Measurements from ENCODE around the gene FKBP7.
A peak's percentile ranks its signal among the peaks of the same experiment; 100 is the strongest.
"Not testable (repeated sequence)": the region's sequence is repeated elsewhere in the genome, so short reads cannot be mapped to it uniquely, and the experiment has no call there.

The FKBP7 gene

GRCh38 chr2:178474560-178474959 lies 3.8 kb downstream of the FKBP7 start:
- no peak overlapping the region for H3K9ac ChIP-seq (ENCODE audit: low read length in 2 of 2)
- peaks cover 7% of the 10 kb centered on the region for H3K4me1 ChIP-seq (ENCODE audit: control insufficient read depth, insufficient read depth, low read length)
- H3K4me3 ChIP-seq (ENCODE audit: low read length in 2 of 2) = no peak overlapping the region
- H3K27ac ChIP-seq (ENCODE audit: low read length) = no peak overlapping the region
- no peaks in the 10 kb centered on the region for H3K27me3 ChIP-seq (ENCODE audit: control insufficient read depth in 1 of 2, insufficient read depth in 2 of 2, low read length in 2 of 2)
- no peaks in the 10 kb centered on the region for H3K36me3 ChIP-seq (ENCODE audit: control insufficient read depth in 2 of 2, insufficient read depth in 2 of 2, low read length in 2 of 2)
- no peaks in the 10 kb centered on the region for H3K9me3 ChIP-seq (ENCODE audit: control insufficient read depth in 2 of 2, low read length in 2 of 2)

- H3K27ac ChIP-seq (ENCODE audit: low read length) = no peak overlapping the region
These were observed 4.5 kb downstream of the FKBP7 start for GRCh38 chr2:178473931-178474330.

GRCh38 chr2:178473373-178473772 lies 5.0 kb downstream of the FKBP7 start:
- no peak overlapping the region for H3K4me3 ChIP-seq (ENCODE audit: low read length in 2 of 2)
- H3K36me3 ChIP-seq (ENCODE audit: control insufficient read depth in 2 of 2, insufficient read depth in 2 of 2, low read length in 2 of 2) = no peaks in the 10 kb centered on the region
- no peaks in the 10 kb centered on the region for H3K27me3 ChIP-seq (ENCODE audit: control insufficient read depth in 1 of 2, insufficient read depth in 2 of 2, low read length in 2 of 2)
- H3K4me1 ChIP-seq (ENCODE audit: control insufficient read depth, insufficient read depth, low read length) = peaks cover 3% of the 10 kb centered on the region
- H3K9ac ChIP-seq (ENCODE audit: low read length in 2 of 2) = no peak overlapping the region
- no peak overlapping the region for H3K27ac ChIP-seq (ENCODE audit: low read length)
- H3K9me3 ChIP-seq (ENCODE audit: control insufficient read depth in 2 of 2, low read length in 2 of 2) = no peaks in the 10 kb centered on the region

More at GRCh38 chr2:178473931-178474330, 4.5 kb downstream of the FKBP7 start:
- Histone ChIP-seq H3K4me3 (ENCODE audit: low read length in 2 of 2) (no peak overlapping the region), H3K36me3 (ENCODE audit: control insufficient read depth in 2 of 2, insufficient read depth in 2 of 2, low read length in 2 of 2) (no peaks in the 10 kb centered on the region), H3K9ac (ENCODE audit: low read length in 2 of 2) (no peak overlapping the region), H3K27me3 (ENCODE audit: control insufficient read depth in 1 of 2, insufficient read depth in 2 of 2, low read length in 2 of 2) (no peaks in the 10 kb centered on the region), H3K4me1 (ENCODE audit: control insufficient read depth, insufficient read depth, low read length) (peaks cover 6% of the 10 kb centered on the region), H3K9me3 (ENCODE audit: control insufficient read depth in 2 of 2, low read length in 2 of 2) (no peaks in the 10 kb centered on the region)

GRCh38 chr2:178471313-178471712 lies 7.1 kb downstream of the FKBP7 start:
- H3K4me3 ChIP-seq (ENCODE audit: low read length in 2 of 2); H3K9ac ChIP-seq (ENCODE audit: low read length in 2 of 2); H3K36me3 ChIP-seq (ENCODE audit: control insufficient read depth in 2 of 2, insufficient read depth in 2 of 2, low read length in 2 of 2); H3K27me3 ChIP-seq (ENCODE audit: control insufficient read depth in 1 of 2, insufficient read depth in 2 of 2, low read length in 2 of 2); H3K4me1 ChIP-seq (ENCODE audit: control insufficient read depth, insufficient read depth, low read length); H3K27ac ChIP-seq (ENCODE audit: low read length); H3K9me3 ChIP-seq (ENCODE audit: control insufficient read depth in 2 of 2, low read length in 2 of 2): not testable (repeated sequence)

GRCh38 chr2:178469219-178469849 lies 9.1 kb downstream of the FKBP7 start:
- Histone ChIP-seq H3K4me3 (ENCODE audit: low read length in 2 of 2) (no peak overlapping the region), H3K9me3 (ENCODE audit: control insufficient read depth in 2 of 2, low read length in 2 of 2) (no peaks in the 10 kb centered on the region), H3K27me3 (ENCODE audit: control insufficient read depth in 1 of 2, insufficient read depth in 2 of 2, low read length in 2 of 2) (no peaks in the 10 kb centered on the region), H3K36me3 (ENCODE audit: control insufficient read depth in 2 of 2, insufficient read depth in 2 of 2, low read length in 2 of 2) (peaks cover 0 to 2% of the 10 kb centered on the region in 2 donors), H3K4me1 (ENCODE audit: control insufficient read depth, insufficient read depth, low read length) (peaks cover under 1% of the 10 kb centered on the region), H3K27ac (ENCODE audit: low read length) (no peak overlapping the region), H3K9ac (ENCODE audit: low read length in 2 of 2) (no peak overlapping the region)

- Histone ChIP-seq H3K27me3 (ENCODE audit: control insufficient read depth in 1 of 2, insufficient read depth in 2 of 2, low read length in 2 of 2) (no peaks in the 10 kb centered on the region), H3K36me3 (ENCODE audit: control insufficient read depth in 2 of 2, insufficient read depth in 2 of 2, low read length in 2 of 2) (no peaks in the 10 kb centered on the region), H3K9ac (ENCODE audit: low read length in 2 of 2) (no peak overlapping the region), H3K9me3 (ENCODE audit: control insufficient read depth in 2 of 2, low read length in 2 of 2) (no peaks in the 10 kb centered on the region), H3K27ac (ENCODE audit: low read length) (no peak overlapping the region), H3K4me3 (ENCODE audit: low read length in 2 of 2) (no peak overlapping the region), H3K4me1 (ENCODE audit: control insufficient read depth, insufficient read depth, low read length) (no peaks in the 10 kb centered on the region)
These were observed 21.0 kb downstream of the FKBP7 start for GRCh38 chr2:178457390-178457886.

- no peak overlapping the region for H3K9ac ChIP-seq (ENCODE audit: low read length in 2 of 2)
- H3K9me3 ChIP-seq (ENCODE audit: control insufficient read depth in 2 of 2, low read length in 2 of 2) = no peaks in the 10 kb centered on the region
- H3K4me3 ChIP-seq (ENCODE audit: low read length in 2 of 2) = no peak overlapping the region
- H3K27ac ChIP-seq (ENCODE audit: low read length) = no peak overlapping the region
- no peaks in the 10 kb centered on the region for H3K27me3 ChIP-seq (ENCODE audit: control insufficient read depth in 1 of 2, insufficient read depth in 2 of 2, low read length in 2 of 2)
- peaks cover 5% of the 10 kb centered on the region for H3K4me1 ChIP-seq (ENCODE audit: control insufficient read depth, insufficient read depth, low read length)
- no peaks in the 10 kb centered on the region for H3K36me3 ChIP-seq (ENCODE audit: control insufficient read depth in 2 of 2, insufficient read depth in 2 of 2, low read length in 2 of 2)
These were observed 22.5 kb downstream of the FKBP7 start for GRCh38 chr2:178455947-178456346.

GRCh38 chr2:178452870-178453269 lies 25.5 kb downstream of the FKBP7 start:
- Histone ChIP-seq H3K4me1 (ENCODE audit: control insufficient read depth, insufficient read depth, low read length) (peaks cover 19% of the 10 kb centered on the region), H3K27me3 (ENCODE audit: control insufficient read depth in 1 of 2, insufficient read depth in 2 of 2, low read length in 2 of 2) (no peaks in the 10 kb centered on the region), H3K4me3 (ENCODE audit: low read length in 2 of 2) (no peak overlapping the region), H3K27ac (ENCODE audit: low read length) (no peak overlapping the region), H3K9ac (ENCODE audit: low read length in 2 of 2) (no peak overlapping the region), H3K36me3 (ENCODE audit: control insufficient read depth in 2 of 2, insufficient read depth in 2 of 2, low read length in 2 of 2) (peaks cover 0 to 6% of the 10 kb centered on the region in 2 donors), H3K9me3 (ENCODE audit: control insufficient read depth in 2 of 2, low read length in 2 of 2) (no peaks in the 10 kb centered on the region)

GRCh38 chr2:178452334-178452733 lies 26.1 kb downstream of the FKBP7 start:
- H3K4me3 ChIP-seq (ENCODE audit: low read length in 2 of 2) = peak overlapping the region in 1 of 2 donors; percentile 77
- no peaks in the 10 kb centered on the region for H3K9me3 ChIP-seq (ENCODE audit: control insufficient read depth in 2 of 2, low read length in 2 of 2)
- no peak overlapping the region for H3K9ac ChIP-seq (ENCODE audit: low read length in 2 of 2)
- no peaks in the 10 kb centered on the region for H3K27me3 ChIP-seq (ENCODE audit: control insufficient read depth in 1 of 2, insufficient read depth in 2 of 2, low read length in 2 of 2)
- H3K4me1 ChIP-seq (ENCODE audit: control insufficient read depth, insufficient read depth, low read length) = peaks cover 19% of the 10 kb centered on the region
- peaks cover 1 to 6% of the 10 kb centered on the region in 2 donors for H3K36me3 ChIP-seq (ENCODE audit: control insufficient read depth in 2 of 2, insufficient read depth in 2 of 2, low read length in 2 of 2)
- peak overlapping the region; percentile 99 for H3K27ac ChIP-seq (ENCODE audit: low read length)

GRCh38 chr2:178450774-178451525 lies 27.4 kb downstream of the FKBP7 start, which contains the start of the genes PJVK and PRKRA:
Gene PJVK, plus strand, starts transcription at chr2:178451378. Its CDS starts 2,032 bp downstream, at chr2:178453410.
Gene PRKRA, minus strand, starts transcription at chr2:178451175. Its CDS starts 145 bp downstream, at chr2:178451030.
- Histone ChIP-seq H3K27me3 (ENCODE audit: control insufficient read depth in 1 of 2, insufficient read depth in 2 of 2, low read length in 2 of 2) (no peaks in the 10 kb centered on the region), H3K4me1 (ENCODE audit: control insufficient read depth, insufficient read depth, low read length) (peaks cover 19% of the 10 kb centered on the region), H3K27ac (ENCODE audit: low read length) (peak within 1 kb of the TSS; percentile 99), H3K9me3 (ENCODE audit: control insufficient read depth in 2 of 2, low read length in 2 of 2) (no peaks in the 10 kb centered on the region), H3K4me3 (ENCODE audit: low read length in 2 of 2) (peak within 1 kb of the TSS; percentile 77 to 87), H3K9ac (ENCODE audit: low read length in 2 of 2) (peak within 1 kb of the TSS; percentile 98 to 99), H3K36me3 (ENCODE audit: control insufficient read depth in 2 of 2, insufficient read depth in 2 of 2, low read length in 2 of 2) (peaks cover 8 to 9% of the 10 kb centered on the region in 2 donors)

- Histone ChIP-seq H3K27ac (ENCODE audit: low read length) (peak overlapping the region; percentile 99), H3K36me3 (ENCODE audit: control insufficient read depth in 2 of 2, insufficient read depth in 2 of 2, low read length in 2 of 2) (peaks cover 9 to 10% of the 10 kb centered on the region in 2 donors), H3K9me3 (ENCODE audit: control insufficient read depth in 2 of 2, low read length in 2 of 2) (no peaks in the 10 kb centered on the region), H3K9ac (ENCODE audit: low read length in 2 of 2) (peak overlapping the region; percentile 86 to 99), H3K4me1 (ENCODE audit: control insufficient read depth, insufficient read depth, low read length) (peaks cover 19% of the 10 kb centered on the region), H3K27me3 (ENCODE audit: control insufficient read depth in 1 of 2, insufficient read depth in 2 of 2, low read length in 2 of 2) (no peaks in the 10 kb centered on the region), H3K4me3 (ENCODE audit: low read length in 2 of 2) (peak overlapping the region; percentile 77 to 87)
These were observed 28.0 kb downstream of the FKBP7 start for GRCh38 chr2:178450524-178450773.

Data from stomach smooth muscle (tissue), 2 donors.